Coronary artery (tissue), 2 donors: ENCODE results near the gene DYNC1LI1.

Source experiments
- DNase-seq: peaks from one replicate; pipeline ENCODE4 v3.0.0-alpha.2; 2017; ENCODE audit warnings: low spot score
- H3K27ac ChIP-seq, 2 donors: fragments of 200-600 bp; sonication (generic); one replicate each; pipeline ENCODE4 v1.5.1; 2016 to 2019
- H3K4me3 ChIP-seq: fragments of 200-600 bp; sonication (generic); 2 replicates; pipeline ENCODE4 v1.5.1; 2016; ENCODE audit warnings: mild to moderate bottlenecking, moderate library complexity
- TF ChIP-seq, protein P1 (sequence below): fragments of 200-600 bp; sonication (generic); IDR thresholded peaks from one replicate; pipeline ENCODE4 v1.5.1; 2019; ENCODE audit warnings: antibody characterized with exemption

DYNC1LI1 gene

DNA sequence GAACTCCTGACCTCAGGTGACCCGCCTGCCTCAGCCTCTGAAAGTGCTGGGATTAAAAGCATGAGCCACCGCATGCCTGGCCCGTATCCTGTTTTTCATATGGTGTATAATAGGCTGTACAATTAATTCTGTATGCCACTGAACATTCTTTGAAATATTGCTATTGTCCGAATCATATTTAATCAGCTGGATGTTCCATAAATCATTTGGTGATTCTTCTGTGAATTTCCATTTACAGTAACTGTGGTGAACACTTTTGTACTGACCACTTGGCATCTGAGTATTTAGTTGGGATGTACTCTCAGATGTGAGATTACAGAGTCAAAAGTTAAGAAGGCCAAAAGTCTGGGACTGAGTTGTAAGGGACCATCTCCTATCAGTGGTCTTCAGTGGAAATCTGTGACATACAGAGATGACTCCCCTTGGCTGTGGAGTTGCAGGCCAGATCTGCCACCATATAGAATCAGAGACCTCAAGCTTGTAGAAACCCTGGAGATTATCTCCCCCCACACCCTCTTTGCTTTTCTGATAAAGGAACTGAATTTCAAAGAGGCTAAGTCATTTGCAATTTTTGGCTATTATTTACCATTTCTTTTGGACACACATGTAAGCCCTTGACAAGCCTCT, 25.7 kb upstream of the DYNC1LI1 start:
- Histone ChIP-seq H3K4me3 (no peak overlapping the region), H3K27ac (peak overlapping the region; percentile 57 to 76)
- TF ChIP-seq, protein P1, sequence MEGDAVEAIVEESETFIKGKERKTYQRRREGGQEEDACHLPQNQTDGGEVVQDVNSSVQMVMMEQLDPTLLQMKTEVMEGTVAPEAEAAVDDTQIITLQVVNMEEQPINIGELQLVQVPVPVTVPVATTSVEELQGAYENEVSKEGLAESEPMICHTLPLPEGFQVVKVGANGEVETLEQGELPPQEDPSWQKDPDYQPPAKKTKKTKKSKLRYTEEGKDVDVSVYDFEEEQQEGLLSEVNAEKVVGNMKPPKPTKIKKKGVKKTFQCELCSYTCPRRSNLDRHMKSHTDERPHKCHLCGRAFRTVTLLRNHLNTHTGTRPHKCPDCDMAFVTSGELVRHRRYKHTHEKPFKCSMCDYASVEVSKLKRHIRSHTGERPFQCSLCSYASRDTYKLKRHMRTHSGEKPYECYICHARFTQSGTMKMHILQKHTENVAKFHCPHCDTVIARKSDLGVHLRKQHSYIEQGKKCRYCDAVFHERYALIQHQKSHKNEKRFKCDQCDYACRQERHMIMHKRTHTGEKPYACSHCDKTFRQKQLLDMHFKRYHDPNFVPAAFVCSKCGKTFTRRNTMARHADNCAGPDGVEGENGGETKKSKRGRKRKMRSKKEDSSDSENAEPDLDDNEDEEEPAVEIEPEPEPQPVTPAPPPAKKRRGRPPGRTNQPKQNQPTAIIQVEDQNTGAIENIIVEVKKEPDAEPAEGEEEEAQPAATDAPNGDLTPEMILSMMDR = no peak
- no peak for DNase-seq

DNA sequence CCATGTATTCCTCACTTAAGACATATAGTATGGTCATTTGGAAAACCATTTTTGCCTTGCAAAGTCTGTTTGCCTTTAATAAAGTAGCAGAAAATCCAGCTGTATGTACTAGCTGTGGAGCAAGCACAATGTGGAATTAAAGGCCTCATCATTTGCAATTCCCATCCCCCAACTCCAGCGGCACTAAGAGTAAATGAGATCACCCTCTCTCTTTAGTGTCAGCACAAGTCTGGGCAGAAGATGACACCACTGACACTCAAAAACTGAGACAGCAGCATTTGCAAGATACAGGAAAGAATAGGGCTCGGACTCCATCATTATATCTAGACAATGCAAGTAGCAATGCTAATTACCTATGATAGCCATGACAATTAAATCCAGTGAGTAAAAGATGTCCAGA, 24.7 kb upstream of the DYNC1LI1 start:
- no peak for DNase-seq
- Histone ChIP-seq H3K4me3 (no peak overlapping the region), H3K27ac (peak overlapping the region in 1 of 2 donors; percentile 40)
- TF ChIP-seq, protein P1 = no peak

DNA sequence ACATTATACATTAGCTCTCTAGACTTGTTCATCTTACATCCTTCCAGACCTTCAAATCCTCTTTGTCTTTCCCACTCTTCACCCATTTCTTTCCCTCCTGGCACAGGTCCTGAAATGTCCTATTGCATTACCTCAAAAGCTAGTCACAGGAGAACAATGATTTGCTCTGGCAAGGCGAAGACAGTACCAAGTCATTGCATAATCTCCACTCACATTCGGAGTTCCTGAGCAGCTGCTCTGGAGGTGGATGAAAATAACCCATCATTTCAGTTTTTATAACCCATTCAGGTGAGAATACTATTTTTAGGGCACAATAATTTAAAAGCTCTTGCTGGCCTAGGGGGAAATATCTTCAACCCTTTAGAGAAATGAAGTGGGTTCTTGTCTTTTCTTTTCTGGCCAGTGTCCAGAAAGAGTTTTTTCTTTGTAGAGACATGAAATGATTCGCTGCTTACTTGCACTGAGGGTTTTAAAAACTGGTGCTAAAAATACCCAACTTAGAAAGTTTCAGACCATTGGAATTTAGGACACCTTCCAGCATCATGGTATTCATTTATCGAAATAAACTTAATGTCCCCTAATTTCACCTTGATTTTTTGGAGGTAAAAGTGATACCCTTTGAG, 23.4 kb upstream of the DYNC1LI1 start:
- peak overlapping the region; percentile 27 to 45 for H3K27ac ChIP-seq
- TF ChIP-seq, protein P1 = no peak
- no peak for DNase-seq
- H3K4me3 ChIP-seq = no peak overlapping the region

DNA sequence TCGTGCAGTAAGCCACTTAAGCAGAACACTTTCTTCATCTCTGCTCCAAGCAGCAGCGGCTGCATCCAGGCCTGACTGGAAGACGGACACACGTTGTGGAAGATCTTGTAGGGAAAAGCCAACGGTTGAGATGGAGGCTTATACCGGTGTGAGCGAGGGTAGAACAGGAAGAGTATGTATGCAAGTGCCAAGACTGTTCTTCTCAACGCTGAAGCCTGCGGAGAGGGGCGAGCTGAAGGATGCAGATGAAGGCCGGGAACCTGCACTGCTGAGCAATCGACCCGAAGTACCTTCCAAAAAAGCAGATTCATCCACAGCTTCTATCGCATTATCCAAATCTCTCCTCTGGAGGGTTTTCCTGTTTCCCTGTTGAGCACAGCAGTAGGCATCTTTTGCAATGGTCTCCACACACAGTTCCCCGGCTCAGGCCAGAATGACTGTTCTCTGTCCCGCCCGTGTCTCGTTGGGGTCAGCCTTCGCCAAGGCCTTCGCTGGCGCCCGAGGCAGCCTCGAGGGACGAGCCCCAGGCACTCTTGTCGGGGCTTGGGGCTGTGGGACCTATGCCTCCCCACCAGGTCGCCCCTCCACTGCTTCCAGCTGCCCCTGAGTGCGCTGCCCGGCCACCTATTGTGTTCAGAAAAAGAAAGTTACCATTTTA, 22.2 kb upstream of the DYNC1LI1 start:
- Histone ChIP-seq H3K4me3 (no peak overlapping the region), H3K27ac (no peak overlapping the region)
- DNase-seq = no peak
- TF ChIP-seq, protein P1 = no peak

DNA sequence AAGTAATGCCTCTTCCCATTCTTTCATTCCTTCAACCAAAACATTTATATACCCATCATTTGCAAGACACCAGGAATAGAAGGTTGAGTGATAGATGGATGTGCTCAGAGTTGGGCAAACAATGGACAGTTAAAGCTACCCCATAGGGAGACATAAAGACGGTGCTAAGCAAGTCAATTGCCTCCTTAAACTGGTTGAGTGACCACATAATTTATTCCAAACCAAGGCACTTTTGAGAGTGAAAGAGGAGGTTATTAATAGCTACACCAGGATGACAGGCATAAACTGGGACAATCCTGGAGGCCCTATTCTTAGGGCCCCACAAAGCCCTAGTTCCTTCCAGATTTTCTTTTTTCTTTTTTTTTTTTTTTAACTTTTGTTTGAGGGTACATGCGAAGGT, 21.4 kb upstream of the DYNC1LI1 start:
- TF ChIP-seq, protein P1 = no peak
- DNase-seq = no peak
- Histone ChIP-seq H3K4me3 (no peak overlapping the region), H3K27ac (no peak overlapping the region)

DNA sequence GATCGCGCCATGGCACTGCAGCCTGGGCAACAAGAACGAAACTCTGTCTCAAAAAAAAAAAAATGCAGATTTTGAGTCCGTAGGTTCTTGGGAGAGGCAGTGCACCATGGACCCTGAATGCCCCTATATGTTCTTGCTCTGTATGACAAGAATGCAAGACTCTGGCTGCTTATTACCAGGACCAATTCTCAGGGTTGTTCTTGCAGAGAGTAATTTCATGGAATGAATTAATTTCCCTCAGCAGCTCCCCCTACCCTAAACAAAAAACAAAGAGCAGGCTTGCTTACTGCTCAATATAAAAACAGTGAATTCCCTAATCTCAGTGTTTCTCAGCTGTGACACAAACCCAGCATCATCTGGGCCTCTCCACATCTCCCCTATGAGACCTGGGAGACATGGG, 20.5 kb upstream of the DYNC1LI1 start:
- no peak for DNase-seq
- H3K4me3 ChIP-seq = no peak overlapping the region
- TF ChIP-seq, protein P1 = no peak
- H3K27ac ChIP-seq = no peak overlapping the region

DNA sequence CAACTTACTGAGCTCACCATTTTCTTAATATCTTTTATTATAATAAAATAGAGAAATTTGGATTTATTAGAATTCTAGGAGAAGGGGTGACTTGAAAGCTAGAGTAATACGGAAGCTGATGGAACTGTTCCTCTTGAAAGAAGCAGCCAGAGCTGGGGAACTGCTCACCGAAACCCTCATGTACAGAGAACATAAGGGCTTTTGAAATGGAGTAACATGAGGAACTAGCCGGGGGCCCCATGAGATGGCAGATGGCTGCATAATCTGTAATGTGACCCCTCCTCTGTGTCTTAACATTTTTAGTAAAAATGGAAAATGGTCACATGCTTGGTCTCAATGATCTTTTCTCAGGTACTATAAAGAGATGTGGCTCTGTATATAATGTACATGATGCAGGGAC, 15.7 kb upstream of the DYNC1LI1 start:
- H3K27ac ChIP-seq = no peak overlapping the region
- TF ChIP-seq, protein P1 = no peak
- DNase-seq = no peak
- H3K4me3 ChIP-seq = no peak overlapping the region
